ENCODE data around the gene MTUS2. TPM values are rescaled to one million over a fixed set of nuclear protein-coding genes. Genes with fewer than 3 reads are reported as not detected.
"Not testable (repeated sequence)": the region's sequence is repeated elsewhere in the genome, so short reads cannot be mapped to it uniquely, and the experiment has no call there.

The MTUS2 gene
- total RNA-seq, 1 donor, result 0.36 TPM

GRCh38 chr13:29190298-29190697 lies 370.2 kb downstream of the MTUS2 start:
- no peak for DNase-seq (ENCODE audit: low read depth)
- H3K4me3 ChIP-seq (ENCODE audit: low read depth, low read length), result no peak overlapping the region
- TF ChIP-seq CTCF (IDR thresholded peaks at IDR 0.05; ENCODE audit: insufficient read depth, low read length), result no peak

- no peak for TF ChIP-seq CTCF (IDR thresholded peaks at IDR 0.05; ENCODE audit: insufficient read depth, low read length)
- no peak for DNase-seq (ENCODE audit: low read depth)
- H3K4me3 ChIP-seq (ENCODE audit: low read depth, low read length), result no peak overlapping the region
Observed at GRCh38 chr13:29193083-29193482, 372.9 kb downstream of the MTUS2 start.

DNA sequence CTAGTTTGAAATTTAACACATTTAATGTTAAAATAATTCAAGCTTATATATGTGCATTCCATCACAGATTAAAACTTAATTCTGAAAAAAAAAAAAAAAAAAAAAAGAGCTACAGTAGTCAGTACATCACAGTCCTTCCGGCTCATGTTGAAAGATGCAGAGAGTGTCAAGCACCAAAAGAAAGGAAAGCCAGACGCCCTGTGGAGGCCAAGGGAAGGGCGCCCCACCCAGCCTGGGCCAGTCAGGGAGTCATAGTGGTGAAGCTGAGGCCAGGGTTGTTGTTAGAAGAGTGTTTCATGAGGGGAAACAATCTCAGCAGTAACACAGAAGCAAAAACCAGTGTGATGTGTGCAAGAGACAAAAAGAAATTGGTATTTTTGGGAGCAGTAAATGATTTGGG lies 375.3 kb downstream of the MTUS2 start:
- H3K4me3 ChIP-seq (ENCODE audit: low read depth, low read length), result no peak overlapping the region
- no peak for DNase-seq (ENCODE audit: low read depth)
- no peak for TF ChIP-seq CTCF (IDR thresholded peaks at IDR 0.05; ENCODE audit: insufficient read depth, low read length)

- TF ChIP-seq CTCF (IDR thresholded peaks at IDR 0.05; ENCODE audit: insufficient read depth, low read length), result no peak
- H3K4me3 ChIP-seq (ENCODE audit: low read depth, low read length), result no peak overlapping the region
- no peak for DNase-seq (ENCODE audit: low read depth)
Observed at GRCh38 chr13:29196409-29197074, 376.4 kb downstream of the MTUS2 start.

DNA sequence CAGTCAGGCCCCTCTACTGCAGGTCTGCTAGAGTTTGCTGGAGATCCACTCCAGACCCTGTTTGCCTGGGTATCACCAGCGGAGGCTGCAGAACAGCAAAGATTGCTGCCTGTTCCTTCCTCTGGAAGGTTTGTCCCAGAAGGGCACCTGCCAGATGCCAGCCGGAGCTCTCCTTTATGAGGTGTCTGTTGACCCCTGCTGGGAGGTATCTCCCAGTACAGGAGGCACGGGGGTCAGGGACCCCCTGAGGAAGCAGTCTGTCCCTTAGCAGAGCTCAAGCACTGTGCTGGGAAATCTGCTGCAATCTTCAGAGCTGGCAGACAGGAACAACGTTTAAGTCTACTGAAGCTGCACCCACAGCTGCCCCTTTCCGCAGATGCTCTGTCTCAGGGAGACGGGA lies 382.6 kb downstream of the MTUS2 start:
- not testable (repeated sequence) for DNase-seq (ENCODE audit: low read depth); H3K4me3 ChIP-seq (ENCODE audit: low read depth, low read length)

GRCh38 chr13:29204651-29205050 lies 384.5 kb downstream of the MTUS2 start:
- no peak for DNase-seq (ENCODE audit: low read depth)
- TF ChIP-seq CTCF (IDR thresholded peaks at IDR 0.05; ENCODE audit: insufficient read depth, low read length), result no peak
- no peak overlapping the region for H3K4me3 ChIP-seq (ENCODE audit: low read depth, low read length)

DNA sequence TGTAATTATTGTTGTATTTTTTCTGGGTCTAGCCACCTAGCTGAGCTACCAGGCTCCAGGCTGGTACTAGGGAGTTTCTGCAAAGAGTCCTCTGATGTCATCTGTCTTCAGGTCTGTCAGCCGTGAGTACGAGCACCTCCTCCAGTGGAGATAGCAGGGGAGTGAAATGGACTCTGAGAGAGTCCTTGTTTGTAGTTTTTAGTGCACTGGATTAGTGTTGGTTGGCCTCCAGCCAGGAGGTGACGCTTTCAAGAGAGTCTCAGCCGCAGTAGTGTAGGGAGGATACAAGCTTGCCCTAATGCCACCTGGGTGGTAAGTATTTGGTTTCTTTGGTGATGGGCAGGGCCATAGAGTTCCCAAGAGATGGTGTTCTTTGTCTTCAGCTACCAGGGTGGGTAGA lies 390.5 kb downstream of the MTUS2 start:
- TF ChIP-seq CTCF (IDR thresholded peaks at IDR 0.05; ENCODE audit: insufficient read depth, low read length), result no peak

DNA sequence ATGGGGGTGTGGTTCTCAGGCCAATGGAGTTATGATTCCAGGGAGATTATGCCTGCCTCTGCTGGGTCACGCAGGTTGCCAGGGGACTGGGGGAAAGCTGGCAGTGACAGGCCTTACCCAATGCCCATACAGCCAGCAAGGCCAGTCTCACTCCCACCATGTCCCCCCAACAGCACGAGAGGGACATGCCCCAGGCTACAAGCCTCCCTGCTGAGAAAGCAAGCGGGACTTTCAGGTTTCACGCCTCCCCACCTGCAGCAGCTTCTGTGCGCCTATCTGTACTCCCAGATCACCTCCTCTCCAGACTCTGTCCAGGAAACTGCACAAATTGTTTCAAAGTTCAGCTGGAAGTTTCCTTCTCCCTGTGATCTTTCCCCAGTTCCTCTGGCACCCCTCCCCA lies 391.0 kb downstream of the MTUS2 start:
- H3K4me3 ChIP-seq (ENCODE audit: low read depth, low read length); DNase-seq (ENCODE audit: low read depth): not testable (repeated sequence)

More for the DNA sequence above, 390.5 kb downstream of the MTUS2 start:
- no peak overlapping the region for H3K4me3 ChIP-seq (ENCODE audit: low read depth, low read length)
- no peak for DNase-seq (ENCODE audit: low read depth)

Measured in fibroblast of the aortic adventitia (primary cell).